Measurements from ENCODE around the gene EXOC2.
"Not testable (repeated sequence)": the region's sequence is repeated elsewhere in the genome, so short reads cannot be mapped to it uniquely, and the experiment has no call there.

Gene EXOC2

GRCh38 chr6:701215-701614, 8.3 kb upstream of the EXOC2 start:
- Mint-ChIP-seq H3K4me1 (ENCODE audit: low read depth) (no peaks in the 10 kb centered on the region), H3K27me3 (peaks cover 10% of the 10 kb centered on the region), H3K9me3 (no peaks in the 10 kb centered on the region), H3K27ac (no peak overlapping the region), H3K4me3 (no peak overlapping the region), H3K36me3 (ENCODE audit: low read depth) (no peaks in the 10 kb centered on the region)

GRCh38 chr6:700490-700889, 7.6 kb upstream of the EXOC2 start:
- peaks cover 10% of the 10 kb centered on the region for H3K27me3 Mint-ChIP-seq
- H3K27ac Mint-ChIP-seq = no peak overlapping the region
- no peaks in the 10 kb centered on the region for H3K9me3 Mint-ChIP-seq
- H3K4me1 Mint-ChIP-seq (ENCODE audit: low read depth) = no peaks in the 10 kb centered on the region
- no peak overlapping the region for H3K4me3 Mint-ChIP-seq
- no peaks in the 10 kb centered on the region for H3K36me3 Mint-ChIP-seq (ENCODE audit: low read depth)

- no peak overlapping the region for H3K27ac Mint-ChIP-seq
- H3K27me3 Mint-ChIP-seq = peaks cover 10% of the 10 kb centered on the region
- no peaks in the 10 kb centered on the region for H3K9me3 Mint-ChIP-seq
- H3K36me3 Mint-ChIP-seq (ENCODE audit: low read depth) = no peaks in the 10 kb centered on the region
- no peak overlapping the region for H3K4me3 Mint-ChIP-seq
- H3K4me1 Mint-ChIP-seq (ENCODE audit: low read depth) = no peaks in the 10 kb centered on the region
Measured at GRCh38 chr6:699319-699718, 6.4 kb upstream of the EXOC2 start.

DNA sequence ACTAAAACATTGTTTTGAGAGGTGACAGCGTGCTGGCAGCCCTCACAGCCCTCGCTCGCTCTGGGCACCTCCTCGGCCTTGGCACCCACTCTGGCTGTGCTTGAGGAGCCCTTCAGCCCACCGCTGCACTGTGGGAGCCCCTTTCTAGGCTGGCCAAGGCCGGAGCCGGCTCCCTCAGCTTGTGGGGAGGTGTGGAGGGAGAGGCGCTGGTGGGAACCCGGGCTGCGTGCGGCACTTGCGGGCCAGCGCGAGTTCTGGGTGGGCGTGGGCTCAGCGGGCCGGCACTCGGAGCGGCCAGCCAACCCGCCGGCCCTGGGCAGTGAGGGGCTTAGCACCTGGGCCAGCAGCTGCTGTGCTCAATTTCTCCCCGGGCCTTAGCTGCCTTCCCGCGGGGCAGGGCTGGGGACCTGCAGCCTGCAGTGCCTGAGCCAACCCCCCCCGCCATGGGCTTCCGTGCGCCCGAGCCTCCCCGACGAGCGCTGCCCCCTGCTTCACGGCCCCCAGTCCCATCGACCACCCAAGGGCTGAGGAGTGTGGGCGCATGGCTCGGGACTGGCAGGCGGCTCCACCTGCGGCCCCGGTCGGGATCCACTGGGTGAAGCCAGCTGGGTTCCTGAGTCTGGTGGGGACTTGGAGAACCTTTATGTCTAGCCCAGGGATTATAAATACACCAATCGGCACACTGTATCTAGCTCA, 1.6 kb upstream of the EXOC2 start:
- not testable (repeated sequence) for H3K4me3 Mint-ChIP-seq, H3K27me3 Mint-ChIP-seq
- peaks cover 26% of the 10 kb centered on the region for H3K4me1 Mint-ChIP-seq (ENCODE audit: low read depth)

DNA sequence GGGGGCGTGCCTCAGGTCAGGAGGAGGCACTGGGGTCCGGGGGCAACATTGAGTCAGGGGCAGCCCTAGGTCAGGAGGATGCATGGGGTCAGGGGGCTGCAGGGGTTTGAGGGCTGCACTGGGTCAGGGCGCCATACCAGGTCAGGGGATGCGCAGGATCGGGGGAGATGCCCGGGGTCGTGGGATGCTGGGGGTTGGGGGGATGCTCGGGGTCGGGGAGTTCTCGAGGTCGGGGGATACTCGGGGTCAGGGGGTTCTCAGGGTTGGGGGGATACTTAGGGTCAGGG, 727 bp upstream of the EXOC2 start:
- Mint-ChIP-seq H3K9me3 (no peaks in the 10 kb centered on the region), H3K27me3 (no peaks in the 10 kb centered on the region), H3K27ac (no peak overlapping the region)

More for the DNA sequence above, 1.6 kb upstream of the EXOC2 start:
- not testable (repeated sequence) for H3K9me3 Mint-ChIP-seq; H3K27ac Mint-ChIP-seq; H3K36me3 Mint-ChIP-seq (ENCODE audit: low read depth)

GRCh38 chr6:692356-692851, 535 bp downstream of the EXOC2 start:
- no peaks in the 10 kb centered on the region for H3K27me3 Mint-ChIP-seq
- peaks cover 28% of the 10 kb centered on the region for H3K4me1 Mint-ChIP-seq (ENCODE audit: low read depth)
- H3K36me3 Mint-ChIP-seq (ENCODE audit: low read depth) = peaks cover 4% of the 10 kb centered on the region
- peak overlapping the region; percentile 95 for H3K4me3 Mint-ChIP-seq
- H3K27ac Mint-ChIP-seq = peak overlapping the region; percentile 92
- no peaks in the 10 kb centered on the region for H3K9me3 Mint-ChIP-seq

More for the DNA sequence above, 727 bp upstream of the EXOC2 start:
- H3K4me3 Mint-ChIP-seq = peak overlapping the region; percentile 95
- peaks cover 28% of the 10 kb centered on the region for H3K4me1 Mint-ChIP-seq (ENCODE audit: low read depth)
- H3K36me3 Mint-ChIP-seq (ENCODE audit: low read depth) = peaks cover 4% of the 10 kb centered on the region

DNA sequence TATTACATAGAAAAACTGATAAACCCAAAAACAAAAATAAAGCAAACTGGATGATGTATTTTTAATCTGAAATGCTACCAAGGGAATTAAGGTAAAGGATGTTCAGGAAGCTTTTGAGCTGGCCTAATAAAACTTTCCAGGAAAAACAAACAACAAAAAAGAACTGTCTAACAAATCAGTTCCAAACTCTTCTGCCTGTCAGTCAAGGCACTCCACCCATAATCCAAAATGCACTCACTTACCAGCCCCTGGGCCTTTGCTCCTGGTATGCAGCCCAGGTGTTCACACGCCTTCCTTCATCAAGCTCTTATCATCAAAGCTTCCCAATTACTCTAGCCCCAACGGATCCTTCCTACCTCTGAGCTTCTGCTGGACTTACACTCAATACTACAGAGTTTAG, 3.7 kb downstream of the EXOC2 start:
- peaks cover 4% of the 10 kb centered on the region for H3K36me3 Mint-ChIP-seq (ENCODE audit: low read depth)
- H3K27me3 Mint-ChIP-seq = no peaks in the 10 kb centered on the region
- no peak overlapping the region for H3K4me3 Mint-ChIP-seq
- peaks cover 45% of the 10 kb centered on the region for H3K4me1 Mint-ChIP-seq (ENCODE audit: low read depth)
- H3K9me3 Mint-ChIP-seq = no peaks in the 10 kb centered on the region
- no peak overlapping the region for H3K27ac Mint-ChIP-seq

DNA sequence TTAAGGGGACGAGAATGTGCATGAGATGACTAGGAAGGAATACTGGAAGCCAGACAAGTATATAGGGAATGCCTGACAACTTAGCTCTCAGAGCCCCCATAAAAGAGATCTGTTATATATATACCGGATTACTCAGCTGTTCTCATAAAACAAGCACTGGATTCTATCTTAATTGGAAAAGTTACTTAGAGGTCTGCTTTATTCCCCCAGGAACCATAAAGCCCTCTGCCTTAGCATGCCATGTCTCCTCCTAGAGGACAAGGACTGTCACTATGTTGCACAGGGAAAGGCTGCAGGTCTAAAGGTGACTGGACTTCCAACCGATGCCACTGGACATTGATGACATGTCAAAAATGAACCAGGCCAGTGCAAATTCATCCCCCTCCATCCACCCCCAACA, 6.4 kb downstream of the EXOC2 start:
- Mint-ChIP-seq H3K4me1 (ENCODE audit: low read depth) (peaks cover 51% of the 10 kb centered on the region), H3K4me3 (no peak overlapping the region), H3K27me3 (no peaks in the 10 kb centered on the region), H3K36me3 (ENCODE audit: low read depth) (peaks cover 18% of the 10 kb centered on the region), H3K27ac (no peak overlapping the region), H3K9me3 (no peaks in the 10 kb centered on the region)

DNA sequence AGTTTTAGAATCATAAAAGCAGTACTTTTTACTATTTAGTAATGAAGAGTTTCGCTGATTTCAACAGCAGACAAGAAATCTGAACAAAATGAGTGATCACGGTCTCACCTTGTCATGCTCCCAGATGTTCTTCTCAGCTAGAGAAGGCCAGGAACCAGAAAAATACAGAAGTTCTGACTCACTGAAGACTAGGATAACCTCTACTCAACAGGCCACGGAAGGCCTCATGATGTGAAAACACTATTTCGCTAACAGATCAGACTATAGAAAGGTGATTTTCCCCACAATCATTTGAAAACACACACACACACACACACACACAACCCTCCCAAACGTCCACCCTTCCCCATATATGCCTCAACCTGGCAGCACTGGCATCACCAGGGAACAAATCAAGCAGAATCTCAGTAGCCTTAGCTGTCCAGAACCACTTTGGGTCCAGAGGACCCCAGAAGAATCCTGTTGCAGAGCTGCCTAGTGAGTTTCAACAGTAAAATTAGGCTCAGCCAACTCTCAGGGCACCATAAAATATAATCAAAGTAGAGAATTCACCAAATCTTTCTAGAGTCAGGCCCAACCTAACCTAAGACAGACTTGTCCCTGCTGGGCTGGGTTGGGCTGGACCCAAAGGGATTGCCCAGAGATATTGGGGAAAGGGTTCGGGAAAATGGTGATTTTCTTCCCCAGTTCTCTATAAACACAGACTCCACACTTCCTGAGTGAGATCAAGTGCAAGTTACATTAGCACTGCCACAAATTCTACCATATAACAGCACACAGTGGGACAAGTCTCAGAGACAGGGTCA, 7.9 kb downstream of the EXOC2 start:
- Mint-ChIP-seq H3K27me3 (no peaks in the 10 kb centered on the region), H3K4me1 (ENCODE audit: low read depth) (peaks cover 48% of the 10 kb centered on the region), H3K9me3 (no peaks in the 10 kb centered on the region)

DNA sequence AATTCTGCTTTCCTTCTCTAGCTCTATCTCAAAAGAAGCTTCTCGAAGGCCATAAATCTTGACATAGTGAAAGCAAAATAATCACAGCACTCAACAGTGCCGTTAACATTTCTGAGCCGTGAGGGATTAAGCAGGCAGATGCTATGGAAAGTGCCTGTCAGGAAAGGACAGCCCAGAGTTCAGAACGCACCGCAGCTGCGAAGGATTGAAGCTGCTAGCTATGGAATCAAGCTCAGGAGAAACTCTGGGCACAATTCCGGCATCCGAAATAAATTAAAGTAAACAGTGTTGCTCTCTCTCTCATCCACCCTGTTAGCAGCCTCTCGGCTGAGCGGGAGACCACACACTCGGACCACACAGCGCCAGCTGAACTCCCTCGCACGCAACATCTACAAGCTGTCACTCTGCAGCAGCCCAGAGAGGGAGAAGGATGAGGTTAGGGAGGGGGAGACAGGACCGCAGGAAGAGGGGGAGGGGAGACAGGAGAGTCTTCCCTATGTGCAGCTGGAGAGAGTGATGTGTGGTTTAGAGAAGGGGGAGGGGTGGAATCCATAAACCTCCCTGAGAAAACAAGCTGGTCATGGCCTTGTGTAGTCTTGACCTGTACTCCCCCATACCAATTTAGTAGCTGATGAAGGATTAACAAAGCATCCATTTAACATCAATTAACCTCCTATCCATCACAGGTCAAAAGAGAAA, 9.0 kb downstream of the EXOC2 start:
- Mint-ChIP-seq H3K36me3 (ENCODE audit: low read depth) (peaks cover 19% of the 10 kb centered on the region), H3K27ac (peak overlapping the region; percentile 72), H3K4me1 (ENCODE audit: low read depth) (peaks cover 47% of the 10 kb centered on the region), H3K4me3 (peak overlapping the region; percentile 62), H3K9me3 (no peaks in the 10 kb centered on the region), H3K27me3 (no peaks in the 10 kb centered on the region)

More for the DNA sequence above, 7.9 kb downstream of the EXOC2 start:
- peak overlapping the region; percentile 54 for H3K4me3 Mint-ChIP-seq
- peaks cover 14% of the 10 kb centered on the region for H3K36me3 Mint-ChIP-seq (ENCODE audit: low read depth)
- peak overlapping the region; percentile 87 for H3K27ac Mint-ChIP-seq

GRCh38 chr6:680666-681340, 12.1 kb downstream of the EXOC2 start:
- H3K27ac Mint-ChIP-seq = no peak overlapping the region
- H3K4me3 Mint-ChIP-seq = no peak overlapping the region
- no peaks in the 10 kb centered on the region for H3K27me3 Mint-ChIP-seq
- H3K36me3 Mint-ChIP-seq (ENCODE audit: low read depth) = peaks cover 31% of the 10 kb centered on the region
- H3K4me1 Mint-ChIP-seq (ENCODE audit: low read depth) = peaks cover 48% of the 10 kb centered on the region
- no peaks in the 10 kb centered on the region for H3K9me3 Mint-ChIP-seq

DNA sequence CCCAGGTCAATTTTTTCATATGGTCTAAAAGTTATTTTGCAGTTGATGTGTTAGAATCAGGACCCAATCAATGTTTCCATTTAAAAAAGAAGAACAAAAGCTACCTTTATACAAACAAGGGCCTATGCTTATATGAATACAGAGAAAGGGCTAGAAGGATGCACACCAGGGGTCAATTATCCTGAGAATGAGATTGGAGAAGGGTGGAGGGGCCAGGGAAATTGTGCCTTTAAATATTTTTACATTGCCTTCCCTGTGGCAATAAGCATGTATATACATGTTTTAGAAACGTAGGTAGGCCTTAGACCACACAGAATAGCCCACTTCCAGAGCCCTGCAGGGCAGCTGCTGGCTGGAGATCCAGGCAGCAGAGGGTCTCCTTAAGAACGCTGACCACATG, 12.7 kb downstream of the EXOC2 start:
- Mint-ChIP-seq H3K27me3 (no peaks in the 10 kb centered on the region), H3K27ac (no peak overlapping the region), H3K36me3 (ENCODE audit: low read depth) (peaks cover 31% of the 10 kb centered on the region), H3K4me1 (ENCODE audit: low read depth) (peaks cover 46% of the 10 kb centered on the region), H3K9me3 (no peaks in the 10 kb centered on the region), H3K4me3 (no peak overlapping the region)

GRCh38 chr6:679282-679681, 13.7 kb downstream of the EXOC2 start:
- no peaks in the 10 kb centered on the region for H3K9me3 Mint-ChIP-seq
- H3K27me3 Mint-ChIP-seq = no peaks in the 10 kb centered on the region
- no peak overlapping the region for H3K4me3 Mint-ChIP-seq
- peaks cover 31% of the 10 kb centered on the region for H3K36me3 Mint-ChIP-seq (ENCODE audit: low read depth)
- peaks cover 48% of the 10 kb centered on the region for H3K4me1 Mint-ChIP-seq (ENCODE audit: low read depth)
- H3K27ac Mint-ChIP-seq = no peak overlapping the region

DNA sequence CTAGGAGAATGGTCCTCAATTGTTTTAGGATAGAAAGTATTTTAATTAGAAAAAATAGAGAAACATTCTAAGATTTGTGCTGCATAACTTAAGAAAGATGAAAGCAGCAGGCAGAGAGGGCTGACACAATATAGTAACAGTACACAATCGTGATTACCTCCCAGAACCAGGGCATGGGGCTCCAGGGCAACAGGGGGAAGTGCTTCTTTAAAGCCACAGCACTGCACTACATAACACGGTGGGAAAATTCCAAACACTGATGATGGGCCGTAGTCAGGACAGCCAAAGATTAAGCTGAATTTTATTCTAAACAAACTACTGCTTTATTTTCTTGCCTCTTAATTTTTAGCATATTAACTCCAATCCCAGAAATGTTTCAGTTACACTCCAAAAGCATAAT, 14.4 kb downstream of the EXOC2 start:
- H3K27ac Mint-ChIP-seq = no peak overlapping the region
- H3K27me3 Mint-ChIP-seq = no peaks in the 10 kb centered on the region
- H3K4me1 Mint-ChIP-seq (ENCODE audit: low read depth) = peaks cover 41% of the 10 kb centered on the region

GRCh38 chr6:677919-678318, 15.0 kb downstream of the EXOC2 start:
- Mint-ChIP-seq H3K4me3 (no peak overlapping the region), H3K27ac (no peak overlapping the region), H3K36me3 (ENCODE audit: low read depth) (peaks cover 24% of the 10 kb centered on the region), H3K27me3 (no peaks in the 10 kb centered on the region), H3K9me3 (no peaks in the 10 kb centered on the region), H3K4me1 (ENCODE audit: low read depth) (peaks cover 35% of the 10 kb centered on the region)

More for the DNA sequence above, 14.4 kb downstream of the EXOC2 start:
- Mint-ChIP-seq H3K4me3 (no peak overlapping the region), H3K9me3 (no peaks in the 10 kb centered on the region), H3K36me3 (ENCODE audit: low read depth) (peaks cover 27% of the 10 kb centered on the region)

All from stimulated activated naive CD8-positive, alpha-beta T cell treated with anti-CD3 and anti-CD28 coated beads, Interleukin-15, Interleukin-2, amounts not matched to agents 100 ng/mL and 50 ng/mL, for 24 hours (primary cell).